Measurements from ENCODE around the gene ORMDL3.
A peak's percentile ranks its signal among the peaks of the same experiment; 100 is the strongest.

ORMDL3 gene

DNA sequence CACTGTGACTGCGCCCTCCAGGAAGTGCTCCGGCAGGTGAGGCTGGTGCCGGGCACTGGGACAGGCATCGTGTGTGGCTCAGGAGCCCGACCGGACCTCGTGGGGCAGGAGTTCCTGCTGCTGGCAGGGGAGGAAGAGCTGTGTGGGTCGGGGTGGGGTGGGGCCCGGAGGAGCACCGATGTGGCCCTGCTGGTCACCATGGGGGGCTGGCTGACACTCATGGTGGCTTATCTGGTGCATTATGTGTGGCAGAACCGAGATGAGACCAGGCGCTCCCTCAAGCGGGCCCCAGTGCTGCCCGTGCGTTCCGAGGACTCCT, 17.0 kb upstream of the ORMDL3 start:
- DNase-seq (ENCODE audit: low spot score) (no peak), ATAC-seq (ENCODE audit: low read depth) (no peak)
- no peak overlapping the region for H3K27ac ChIP-seq (ENCODE audit: poor library complexity, severe bottlenecking)
- peaks cover 5% of the 10 kb centered on the region for H3K4me1 ChIP-seq (ENCODE audit: insufficient read depth, poor library complexity, severe bottlenecking)
- H3K9me3 ChIP-seq (ENCODE audit: severe bottlenecking) = no peaks in the 10 kb centered on the region
- H3K4me3 ChIP-seq (ENCODE audit: severe bottlenecking) = no peak overlapping the region
- H3K27me3 ChIP-seq (ENCODE audit: insufficient read depth, poor library complexity, severe bottlenecking) = no peaks in the 10 kb centered on the region
- TF ChIP-seq, protein P1, sequence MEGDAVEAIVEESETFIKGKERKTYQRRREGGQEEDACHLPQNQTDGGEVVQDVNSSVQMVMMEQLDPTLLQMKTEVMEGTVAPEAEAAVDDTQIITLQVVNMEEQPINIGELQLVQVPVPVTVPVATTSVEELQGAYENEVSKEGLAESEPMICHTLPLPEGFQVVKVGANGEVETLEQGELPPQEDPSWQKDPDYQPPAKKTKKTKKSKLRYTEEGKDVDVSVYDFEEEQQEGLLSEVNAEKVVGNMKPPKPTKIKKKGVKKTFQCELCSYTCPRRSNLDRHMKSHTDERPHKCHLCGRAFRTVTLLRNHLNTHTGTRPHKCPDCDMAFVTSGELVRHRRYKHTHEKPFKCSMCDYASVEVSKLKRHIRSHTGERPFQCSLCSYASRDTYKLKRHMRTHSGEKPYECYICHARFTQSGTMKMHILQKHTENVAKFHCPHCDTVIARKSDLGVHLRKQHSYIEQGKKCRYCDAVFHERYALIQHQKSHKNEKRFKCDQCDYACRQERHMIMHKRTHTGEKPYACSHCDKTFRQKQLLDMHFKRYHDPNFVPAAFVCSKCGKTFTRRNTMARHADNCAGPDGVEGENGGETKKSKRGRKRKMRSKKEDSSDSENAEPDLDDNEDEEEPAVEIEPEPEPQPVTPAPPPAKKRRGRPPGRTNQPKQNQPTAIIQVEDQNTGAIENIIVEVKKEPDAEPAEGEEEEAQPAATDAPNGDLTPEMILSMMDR (IDR thresholded peaks at IDR 0.05; ENCODE audit: poor library complexity, severe bottlenecking) = no peak
- H3K36me3 ChIP-seq (ENCODE audit: low read depth) = no peaks in the 10 kb centered on the region

- no peak for DNase-seq (ENCODE audit: low spot score)
- H3K4me3 ChIP-seq (ENCODE audit: severe bottlenecking) = no peak overlapping the region
- peaks cover 5% of the 10 kb centered on the region for H3K4me1 ChIP-seq (ENCODE audit: insufficient read depth, poor library complexity, severe bottlenecking)
- no peak overlapping the region for H3K27ac ChIP-seq (ENCODE audit: poor library complexity, severe bottlenecking)
- ATAC-seq (ENCODE audit: low read depth) = no peak
- TF ChIP-seq, protein P1 (IDR thresholded peaks at IDR 0.05; ENCODE audit: poor library complexity, severe bottlenecking) = no peak
- no peaks in the 10 kb centered on the region for H3K27me3 ChIP-seq (ENCODE audit: insufficient read depth, poor library complexity, severe bottlenecking)
- H3K36me3 ChIP-seq (ENCODE audit: low read depth) = no peaks in the 10 kb centered on the region
- no peaks in the 10 kb centered on the region for H3K9me3 ChIP-seq (ENCODE audit: severe bottlenecking)
Observed at GRCh38 chr17:39943702-39944392, 16.4 kb upstream of the ORMDL3 start.

DNA sequence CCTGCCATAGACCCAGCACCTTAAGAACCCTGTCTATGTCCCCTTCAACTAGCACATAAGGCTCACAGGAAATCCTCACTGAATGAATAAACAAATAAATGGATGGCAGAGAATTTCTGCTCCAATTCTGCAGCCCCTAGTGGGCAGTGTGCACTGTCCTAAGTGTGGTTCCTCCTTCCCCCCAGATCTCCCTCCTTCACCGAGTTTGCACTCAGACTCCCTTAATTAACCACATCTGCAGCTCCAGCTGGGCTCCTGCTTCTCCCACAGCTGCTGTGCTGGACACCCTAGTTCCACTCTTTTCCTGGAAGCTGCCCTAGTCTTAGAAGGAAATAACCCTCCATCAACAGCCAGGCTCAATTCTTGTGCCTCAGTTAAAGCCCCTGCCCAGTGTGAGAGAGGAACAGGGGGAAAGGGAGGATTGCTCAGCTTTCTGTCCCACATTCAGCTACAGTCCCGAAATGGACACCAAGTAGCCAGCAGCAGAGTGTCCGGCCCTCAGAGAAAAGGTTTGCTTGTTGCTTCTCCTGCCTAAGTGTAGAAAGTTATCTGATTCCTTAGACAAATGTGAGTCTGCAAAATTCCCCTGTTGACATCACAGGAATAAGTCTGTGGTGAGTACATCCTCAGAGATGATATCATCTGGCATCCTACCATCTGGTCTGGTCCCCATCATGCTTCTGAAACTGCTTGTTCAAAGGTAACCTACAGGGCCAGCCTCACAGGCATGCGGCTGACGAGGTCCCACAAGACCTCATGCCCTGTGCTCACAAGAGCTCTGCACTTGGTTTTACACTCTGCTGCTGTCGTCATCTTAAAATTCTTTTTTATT, 12.4 kb upstream of the ORMDL3 start:
- TF ChIP-seq, protein P1 (IDR thresholded peaks at IDR 0.05; ENCODE audit: poor library complexity, severe bottlenecking) = peak; percentile 45
- Histone ChIP-seq H3K27me3 (ENCODE audit: insufficient read depth, poor library complexity, severe bottlenecking) (no peaks in the 10 kb centered on the region), H3K36me3 (ENCODE audit: low read depth) (no peaks in the 10 kb centered on the region), H3K4me3 (ENCODE audit: severe bottlenecking) (no peak overlapping the region), H3K4me1 (ENCODE audit: insufficient read depth, poor library complexity, severe bottlenecking) (no peaks in the 10 kb centered on the region), H3K9me3 (ENCODE audit: severe bottlenecking) (no peaks in the 10 kb centered on the region), H3K27ac (ENCODE audit: poor library complexity, severe bottlenecking) (no peak overlapping the region)
- ATAC-seq (ENCODE audit: low read depth) (peak; percentile 40; the same call in 1 of the 3 replicates), DNase-seq (ENCODE audit: low spot score) (no peak)

DNA sequence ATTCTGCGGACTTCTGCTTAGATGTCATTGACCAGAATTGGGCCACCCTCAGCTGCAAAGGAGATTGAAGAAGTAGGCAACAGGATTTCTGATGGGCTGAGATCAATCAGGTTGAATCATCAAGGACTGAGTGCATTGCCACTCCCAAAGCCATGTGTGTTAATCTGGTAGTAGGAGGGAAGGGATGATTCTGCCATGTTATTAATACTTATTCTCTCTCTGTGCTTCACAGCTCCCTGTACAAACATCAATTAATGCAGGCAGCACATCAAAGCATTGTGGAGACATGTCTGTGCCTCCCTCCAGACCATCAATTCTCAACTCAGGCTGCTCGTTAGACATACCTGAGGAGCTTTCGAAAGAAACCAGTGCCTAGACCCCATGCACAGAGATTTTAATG, 11.7 kb upstream of the ORMDL3 start:
- no peak for DNase-seq (ENCODE audit: low spot score)
- TF ChIP-seq, protein P1 (IDR thresholded peaks at IDR 0.05; ENCODE audit: poor library complexity, severe bottlenecking) = no peak
- Histone ChIP-seq H3K9me3 (ENCODE audit: severe bottlenecking) (no peaks in the 10 kb centered on the region), H3K36me3 (ENCODE audit: low read depth) (no peaks in the 10 kb centered on the region), H3K27ac (ENCODE audit: poor library complexity, severe bottlenecking) (no peak overlapping the region), H3K27me3 (ENCODE audit: insufficient read depth, poor library complexity, severe bottlenecking) (no peaks in the 10 kb centered on the region), H3K4me1 (ENCODE audit: insufficient read depth, poor library complexity, severe bottlenecking) (no peaks in the 10 kb centered on the region), H3K4me3 (ENCODE audit: severe bottlenecking) (no peak overlapping the region)
- ATAC-seq (ENCODE audit: low read depth) = no peak

Data from RWPE2 (cell line).